ENCODE results near the gene KMT5C.

- no peak for TF ChIP-seq CTCF (conservative IDR thresholded peaks at IDR 0.05)
- TF ChIP-seq ZFX (IDR thresholded peaks at IDR 0.05), result no peak
Measured at GRCh38 chr19:55352040-55352439, 12.4 kb downstream of the KMT5C start.

All from C4-2B (cell line).